Epithelial cell of proximal tubule (primary cell): ENCODE measurements around the gene SPATC1L. TPM values are rescaled to one million over a fixed set of nuclear protein-coding genes. Genes with fewer than 3 reads are reported as not detected.

Experiments used
- DNase-seq: peaks from one replicate; pipeline ENCODE4 v3.0.0-alpha.2; 2011; ENCODE audit warnings: low read depth
- H3K4me3 ChIP-seq: 2 replicates; pipeline ENCODE4 v1.5.1; 2011; ENCODE audit warnings: low read depth, mild to moderate bottlenecking, low read length
- total RNA-seq: library from RNA; depleted of rRNA; stranded (reverse); fragments of >200 nt; gene quantifications from 2 replicates; pipeline ENCODE4 v1.2.3, GENCODE V29; 2015
- TF ChIP-seq, protein P1 (sequence below): conservative IDR thresholded peaks from 2 replicates; pipeline ENCODE4 v1.5.1; 2012; ENCODE audit warnings: low read depth, mild to moderate bottlenecking, low read length

SPATC1L gene
- total RNA-seq, 1 donor from 2014 or later, result 22.0 TPM

DNA sequence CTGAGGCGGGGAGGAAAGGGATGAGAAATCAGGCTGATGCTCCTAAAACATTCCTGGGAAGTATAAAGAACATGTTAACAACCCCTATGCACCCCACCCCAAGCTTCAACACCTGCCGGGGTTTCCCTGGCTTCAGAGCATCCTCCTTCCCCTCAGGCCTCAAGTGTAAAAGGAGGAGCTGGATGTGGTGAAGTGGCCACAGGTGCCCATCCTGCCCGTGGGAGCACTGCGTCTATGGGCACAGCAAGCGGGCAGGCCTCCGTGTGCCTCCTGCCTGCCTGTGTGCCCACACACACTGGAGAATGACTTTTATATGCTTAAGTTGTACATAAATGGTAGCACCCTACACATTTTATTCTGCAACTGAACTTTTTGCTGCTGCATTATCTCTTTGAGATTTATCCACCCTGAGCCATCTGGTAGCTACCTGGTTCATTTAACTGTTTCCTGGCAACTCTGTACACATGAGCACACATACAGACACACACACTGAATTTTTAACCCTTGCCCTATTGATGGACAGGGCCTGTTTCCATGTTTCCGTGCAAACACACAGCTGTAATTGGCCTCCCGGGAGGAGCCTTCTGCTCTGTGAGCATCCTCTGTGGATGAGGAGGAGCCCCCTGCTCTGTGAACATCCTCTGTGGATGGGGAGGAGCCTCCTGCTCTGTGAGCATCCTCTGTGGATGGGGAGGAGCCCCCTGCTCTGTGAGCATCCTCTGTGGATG, 15.4 kb downstream of the SPATC1L start:
- TF ChIP-seq, protein P1, sequence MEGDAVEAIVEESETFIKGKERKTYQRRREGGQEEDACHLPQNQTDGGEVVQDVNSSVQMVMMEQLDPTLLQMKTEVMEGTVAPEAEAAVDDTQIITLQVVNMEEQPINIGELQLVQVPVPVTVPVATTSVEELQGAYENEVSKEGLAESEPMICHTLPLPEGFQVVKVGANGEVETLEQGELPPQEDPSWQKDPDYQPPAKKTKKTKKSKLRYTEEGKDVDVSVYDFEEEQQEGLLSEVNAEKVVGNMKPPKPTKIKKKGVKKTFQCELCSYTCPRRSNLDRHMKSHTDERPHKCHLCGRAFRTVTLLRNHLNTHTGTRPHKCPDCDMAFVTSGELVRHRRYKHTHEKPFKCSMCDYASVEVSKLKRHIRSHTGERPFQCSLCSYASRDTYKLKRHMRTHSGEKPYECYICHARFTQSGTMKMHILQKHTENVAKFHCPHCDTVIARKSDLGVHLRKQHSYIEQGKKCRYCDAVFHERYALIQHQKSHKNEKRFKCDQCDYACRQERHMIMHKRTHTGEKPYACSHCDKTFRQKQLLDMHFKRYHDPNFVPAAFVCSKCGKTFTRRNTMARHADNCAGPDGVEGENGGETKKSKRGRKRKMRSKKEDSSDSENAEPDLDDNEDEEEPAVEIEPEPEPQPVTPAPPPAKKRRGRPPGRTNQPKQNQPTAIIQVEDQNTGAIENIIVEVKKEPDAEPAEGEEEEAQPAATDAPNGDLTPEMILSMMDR, result no peak
- DNase-seq, result no peak
- H3K4me3 ChIP-seq, result no peak overlapping the region

DNA sequence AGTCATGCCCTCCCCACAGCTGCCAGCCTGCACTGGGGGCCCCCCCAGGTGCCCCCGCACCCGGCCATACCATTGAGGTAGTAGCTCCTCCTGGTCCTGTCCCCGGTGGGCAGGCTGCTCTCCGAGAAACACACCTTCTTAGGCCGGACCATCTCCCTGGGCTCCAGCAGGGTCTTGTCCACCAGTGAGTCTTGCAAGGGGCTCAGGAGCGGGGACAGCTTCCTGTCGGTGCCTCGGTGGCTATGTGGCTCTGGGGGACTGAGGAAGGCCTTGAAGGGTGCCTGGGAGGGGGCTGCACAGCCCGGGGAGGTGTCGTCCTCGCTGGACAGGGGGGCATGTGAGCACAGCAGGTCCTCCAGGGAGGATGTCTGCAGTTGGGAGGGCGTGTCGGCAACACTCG, 16.0 kb downstream of the SPATC1L start:
- H3K4me3 ChIP-seq, result no peak overlapping the region
- DNase-seq, result no peak
- TF ChIP-seq, protein P1, result no peak

DNA sequence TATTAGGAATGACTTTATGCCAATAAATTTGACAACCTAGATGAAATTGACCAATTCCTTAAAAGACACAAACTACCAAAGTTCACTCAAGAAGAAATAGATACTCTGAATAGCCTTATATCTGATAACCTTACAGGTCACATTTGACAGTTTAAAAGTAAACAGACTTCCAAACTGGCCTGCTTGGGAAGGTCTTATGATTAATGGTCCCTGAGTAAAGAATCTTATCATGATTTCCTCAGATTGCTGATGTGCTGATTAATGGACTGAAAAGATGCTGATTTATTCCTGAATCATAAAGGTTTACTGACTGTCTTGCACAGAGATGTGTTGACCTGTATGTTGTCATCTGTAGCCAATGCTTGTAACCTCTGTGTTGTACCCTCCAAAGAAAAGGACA, 19.2 kb downstream of the SPATC1L start:
- H3K4me3 ChIP-seq, result no peak overlapping the region
- no peak for DNase-seq
- TF ChIP-seq, protein P1, result no peak

DNA sequence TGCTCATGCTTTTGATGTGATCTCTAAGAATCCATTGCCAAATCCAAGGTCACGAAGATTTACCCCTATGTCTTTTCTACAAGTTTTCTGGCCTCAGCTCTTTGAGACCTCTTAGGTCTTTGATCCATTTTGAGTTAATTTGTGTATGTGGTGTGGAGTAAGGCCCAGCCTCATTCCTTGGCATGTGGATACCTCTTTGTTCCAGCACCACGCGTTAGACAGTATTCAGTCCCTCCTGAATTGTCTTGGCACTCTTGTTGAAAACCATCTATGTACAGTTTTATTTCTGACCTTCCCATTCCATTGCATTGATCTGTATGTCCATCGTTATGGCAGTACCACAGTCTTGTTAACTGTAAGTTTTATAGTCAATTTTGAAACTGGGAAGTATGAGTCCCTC, 20.9 kb downstream of the SPATC1L start:
- no peak for DNase-seq
- no peak overlapping the region for H3K4me3 ChIP-seq
- TF ChIP-seq, protein P1, result no peak

DNA sequence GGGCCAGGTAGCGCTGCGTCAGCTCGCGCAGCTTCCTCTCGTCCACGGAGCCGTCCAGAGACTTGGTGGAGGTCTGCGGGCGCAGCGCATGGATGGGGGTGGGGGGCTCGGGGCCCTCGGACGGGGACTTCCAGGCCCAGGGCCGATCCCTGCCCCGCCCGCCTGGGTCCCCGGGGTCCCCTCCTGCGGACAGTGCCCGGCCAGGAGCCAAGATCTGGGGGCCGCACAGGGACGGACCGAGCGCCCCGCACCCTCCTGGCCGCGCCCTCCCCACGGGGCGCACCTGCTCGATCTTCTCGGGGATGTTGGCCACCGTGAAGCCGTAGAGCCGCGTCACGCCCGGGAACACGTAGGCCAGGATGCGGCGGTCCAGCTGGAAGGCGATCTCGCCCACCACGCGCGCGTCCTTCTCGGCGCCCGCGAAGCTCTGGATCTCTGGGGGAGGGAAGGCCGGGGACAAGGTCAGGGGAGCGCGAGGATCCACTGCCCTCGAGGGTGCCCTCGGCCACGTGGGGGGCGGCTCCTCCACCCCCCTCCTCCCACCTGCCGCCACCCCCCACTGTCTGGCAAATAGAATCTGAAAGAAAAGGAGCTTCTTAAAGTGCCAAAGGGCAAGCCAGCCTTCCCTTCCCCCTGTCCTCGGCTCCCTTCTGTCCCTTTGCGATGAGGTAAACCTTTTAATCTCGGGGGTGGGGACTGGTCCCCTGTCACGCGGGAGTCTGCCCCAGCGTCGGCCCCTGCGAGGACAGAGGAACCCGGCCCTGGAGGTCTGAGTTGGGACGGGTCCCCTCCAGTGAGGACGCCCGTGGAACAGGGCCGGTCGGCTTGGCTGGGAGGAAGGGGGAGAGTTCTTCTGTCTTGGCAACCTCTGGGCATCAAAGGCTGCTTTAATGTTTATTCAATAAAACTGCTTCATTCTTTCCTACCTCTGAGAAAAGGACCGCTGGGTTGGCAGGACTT, 22.3 kb downstream of the SPATC1L start:
- TF ChIP-seq, protein P1, result no peak
- no peak for DNase-seq
- no peak overlapping the region for H3K4me3 ChIP-seq

DNA sequence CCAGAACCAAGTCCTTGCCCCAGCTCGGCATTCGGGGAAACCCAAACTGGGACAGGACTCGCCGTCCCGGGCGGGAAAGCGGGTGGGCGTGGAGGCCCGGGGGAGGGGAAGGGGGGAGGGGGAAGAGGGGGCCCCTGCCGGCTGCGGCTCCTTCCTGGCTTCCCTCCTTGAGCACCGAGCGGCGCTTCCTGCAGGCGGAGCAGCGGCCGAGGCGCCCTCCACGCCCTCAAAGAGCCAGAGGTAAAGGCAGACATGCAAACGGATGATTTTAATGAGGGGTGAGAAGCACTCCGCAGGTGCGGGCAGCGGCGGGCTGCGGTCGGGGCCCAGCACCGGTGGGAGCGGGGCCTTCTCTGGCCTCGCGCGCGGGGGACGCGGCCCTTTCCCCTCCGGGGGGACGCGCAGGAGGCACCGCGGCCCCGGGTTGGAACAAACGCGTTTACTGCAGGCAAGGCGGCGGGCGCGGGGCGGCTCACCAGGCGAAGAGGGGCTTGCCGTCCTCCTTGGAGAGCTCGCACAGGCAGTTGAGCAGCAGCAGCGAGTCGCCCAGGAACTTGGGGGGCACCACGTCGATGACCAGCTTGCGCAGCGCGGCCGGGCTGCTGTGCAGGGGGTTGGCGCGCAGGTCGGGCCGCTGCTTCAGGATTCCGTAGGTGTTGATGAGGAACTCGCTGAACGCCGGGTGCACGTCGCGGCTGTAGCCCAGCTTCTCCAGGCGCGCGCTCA, 23.2 kb downstream of the SPATC1L start:
- H3K4me3 ChIP-seq, result no peak overlapping the region
- TF ChIP-seq, protein P1, result no peak
- DNase-seq, result no peak
